Erythroblast (primary cell): ENCODE results near the gene PPP2R5C.

Experiments
- GATA1 ChIP-seq: IDR thresholded peaks from 2 replicates; pipeline ENCODE4 v1.6.1; 2011; ENCODE audit warnings: low read depth, mild to moderate bottlenecking, control low read depth, low read length, moderate library complexity
- POLR2A ChIP-seq: IDR thresholded peaks from 2 replicates; pipeline ENCODE4 v1.6.1; 2011; ENCODE audit warnings: mild to moderate bottlenecking, low read length

- TF ChIP-seq POLR2A (no peak), GATA1 (no peak)
These were observed 64.8 kb downstream of the PPP2R5C start for GRCh38 chr14:101826351-101826750.
